Measurements from ENCODE around the gene SOST.

Gene SOST

DNA sequence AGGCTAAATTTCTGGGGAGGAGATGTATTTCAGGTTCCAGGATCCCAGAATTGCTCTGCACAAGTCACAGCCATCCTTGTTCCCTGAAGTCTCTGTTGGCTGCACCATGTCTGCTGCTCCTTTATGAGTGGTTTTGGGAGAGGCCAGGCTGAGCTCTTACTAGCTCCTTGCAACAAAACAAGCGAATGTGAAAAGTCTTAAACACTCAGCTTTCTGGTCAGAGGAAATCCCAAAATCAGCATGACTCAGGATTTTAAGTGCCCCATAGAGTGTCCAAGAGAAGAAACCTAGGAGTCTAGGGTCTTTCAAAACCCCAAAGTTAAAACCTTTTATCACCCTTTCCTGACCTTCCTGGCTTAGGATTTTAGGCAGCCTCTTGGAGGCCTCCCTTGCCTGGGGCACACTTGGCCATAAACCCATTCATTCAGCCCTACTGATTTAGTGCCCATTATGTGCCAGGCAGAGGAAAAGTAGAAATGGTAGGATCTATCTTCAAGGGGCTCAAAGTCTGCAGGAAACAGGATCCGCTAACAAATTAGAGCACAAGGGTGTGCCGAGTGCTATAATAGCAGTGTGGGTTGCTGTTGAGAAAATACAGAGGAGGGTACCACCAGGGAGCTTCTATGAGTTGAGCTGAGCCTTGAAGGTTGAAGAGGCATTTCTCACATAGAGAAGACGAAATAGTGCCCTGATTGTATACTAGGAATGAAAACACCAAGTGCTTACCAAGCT is 36.9 kb downstream of the SOST start:
- Histone ChIP-seq H3K4me2 (ENCODE audit: low read length) (no peak overlapping the region), H3K4me3 (ENCODE audit: low read depth, low read length) (no peak overlapping the region), H3K79me2 (no peaks in the 10 kb centered on the region), H3K27ac (no peak overlapping the region), H3K36me3 (ENCODE audit: control insufficient read depth, insufficient read depth, low read length) (no peaks in the 10 kb centered on the region), H2AFZ (no peak overlapping the region), H3K4me1 (no peaks in the 10 kb centered on the region), H3K9me3 (ENCODE audit: control insufficient read depth, low read length) (no peaks in the 10 kb centered on the region), H3K27me3 (ENCODE audit: control insufficient read depth, insufficient read depth, low read length) (no peaks in the 10 kb centered on the region), H3K9ac (no peak overlapping the region)
- TF ChIP-seq, protein P1, sequence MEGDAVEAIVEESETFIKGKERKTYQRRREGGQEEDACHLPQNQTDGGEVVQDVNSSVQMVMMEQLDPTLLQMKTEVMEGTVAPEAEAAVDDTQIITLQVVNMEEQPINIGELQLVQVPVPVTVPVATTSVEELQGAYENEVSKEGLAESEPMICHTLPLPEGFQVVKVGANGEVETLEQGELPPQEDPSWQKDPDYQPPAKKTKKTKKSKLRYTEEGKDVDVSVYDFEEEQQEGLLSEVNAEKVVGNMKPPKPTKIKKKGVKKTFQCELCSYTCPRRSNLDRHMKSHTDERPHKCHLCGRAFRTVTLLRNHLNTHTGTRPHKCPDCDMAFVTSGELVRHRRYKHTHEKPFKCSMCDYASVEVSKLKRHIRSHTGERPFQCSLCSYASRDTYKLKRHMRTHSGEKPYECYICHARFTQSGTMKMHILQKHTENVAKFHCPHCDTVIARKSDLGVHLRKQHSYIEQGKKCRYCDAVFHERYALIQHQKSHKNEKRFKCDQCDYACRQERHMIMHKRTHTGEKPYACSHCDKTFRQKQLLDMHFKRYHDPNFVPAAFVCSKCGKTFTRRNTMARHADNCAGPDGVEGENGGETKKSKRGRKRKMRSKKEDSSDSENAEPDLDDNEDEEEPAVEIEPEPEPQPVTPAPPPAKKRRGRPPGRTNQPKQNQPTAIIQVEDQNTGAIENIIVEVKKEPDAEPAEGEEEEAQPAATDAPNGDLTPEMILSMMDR (IDR thresholded peaks at IDR 0.05) = no peak

DNA sequence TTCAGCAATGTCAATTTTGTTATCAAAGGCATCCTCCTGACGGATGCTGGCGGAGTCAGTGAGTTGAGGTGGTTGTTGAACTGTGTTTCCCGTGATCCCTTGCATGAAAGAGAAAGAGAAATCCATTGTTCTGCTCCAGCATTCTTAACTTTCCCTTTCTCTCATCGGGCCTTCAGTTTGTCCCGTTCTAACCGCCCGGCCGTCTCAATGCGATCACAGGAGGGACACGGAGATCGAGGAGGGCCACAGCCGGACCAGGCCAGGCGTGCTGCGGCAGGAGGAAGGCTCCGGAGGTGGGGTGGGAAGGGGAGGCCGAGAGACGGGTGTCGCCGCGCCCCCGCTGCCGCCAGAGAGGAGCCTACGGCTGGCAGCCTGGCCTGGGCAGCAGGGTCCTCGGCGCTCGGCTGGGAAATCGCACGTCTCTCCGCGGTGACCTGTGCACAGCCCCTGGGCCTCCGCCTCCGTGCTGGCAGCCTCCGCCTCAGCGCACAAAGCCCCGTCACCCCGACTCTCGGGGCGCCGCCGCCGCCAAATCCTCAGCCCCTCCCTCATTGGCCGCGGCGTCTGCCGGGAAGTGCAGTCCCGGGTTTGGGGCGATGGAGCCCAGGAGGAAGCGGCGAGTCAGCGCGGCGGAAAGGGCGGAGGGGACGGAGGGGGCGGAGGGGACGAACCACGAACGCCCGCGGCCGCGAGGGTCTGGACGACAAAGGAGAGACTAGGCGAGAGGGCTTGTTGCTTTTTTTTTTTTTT is 38.1 kb downstream of the SOST start:
- Histone ChIP-seq H3K27me3 (ENCODE audit: control insufficient read depth, insufficient read depth, low read length) (no peaks in the 10 kb centered on the region), H3K27ac (peak overlapping the region; percentile 77), H3K4me1 (no peaks in the 10 kb centered on the region), H3K4me3 (ENCODE audit: low read depth, low read length) (peak overlapping the region; percentile 70), H3K79me2 (no peaks in the 10 kb centered on the region), H2AFZ (peak overlapping the region; percentile 98), H3K9me3 (ENCODE audit: control insufficient read depth, low read length) (no peaks in the 10 kb centered on the region), H3K36me3 (ENCODE audit: control insufficient read depth, insufficient read depth, low read length) (no peaks in the 10 kb centered on the region), H3K4me2 (ENCODE audit: low read length) (peak overlapping the region; percentile 79), H3K9ac (peak overlapping the region; percentile 69)
- TF ChIP-seq, protein P1 (IDR thresholded peaks at IDR 0.05) = no peak

DNA sequence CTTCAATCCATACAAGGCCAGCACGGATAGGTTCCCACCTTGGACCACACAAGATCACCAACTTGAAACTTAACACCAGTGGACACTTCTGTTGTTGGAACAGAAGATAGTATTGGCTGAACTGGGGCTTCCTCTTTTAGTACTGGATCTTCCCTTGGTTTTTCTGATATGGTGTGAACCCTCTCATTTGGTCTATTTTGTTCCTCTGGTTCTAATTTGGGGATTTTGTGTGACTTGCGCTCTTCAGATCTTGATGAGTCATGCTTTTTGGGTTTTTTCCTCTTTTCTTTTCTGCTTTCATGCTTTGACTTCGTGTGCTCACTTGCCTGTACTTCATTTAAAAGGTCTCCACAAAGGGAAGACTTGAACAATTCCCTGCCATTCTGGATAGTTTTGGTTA is 39.0 kb downstream of the SOST start:
- no peaks in the 10 kb centered on the region for H3K36me3 ChIP-seq (ENCODE audit: control insufficient read depth, insufficient read depth, low read length)
- no peak overlapping the region for H3K4me3 ChIP-seq (ENCODE audit: low read depth, low read length)
- H3K4me2 ChIP-seq (ENCODE audit: low read length) = no peak overlapping the region
- H3K4me1 ChIP-seq = no peaks in the 10 kb centered on the region
- no peaks in the 10 kb centered on the region for H3K79me2 ChIP-seq
- peak overlapping the region; percentile 98 for H2AFZ ChIP-seq
- H3K27me3 ChIP-seq (ENCODE audit: control insufficient read depth, insufficient read depth, low read length) = no peaks in the 10 kb centered on the region
- no peak overlapping the region for H3K27ac ChIP-seq
- TF ChIP-seq, protein P1 (IDR thresholded peaks at IDR 0.05) = no peak
- H3K9ac ChIP-seq = no peak overlapping the region
- no peaks in the 10 kb centered on the region for H3K9me3 ChIP-seq (ENCODE audit: control insufficient read depth, low read length)

DNA sequence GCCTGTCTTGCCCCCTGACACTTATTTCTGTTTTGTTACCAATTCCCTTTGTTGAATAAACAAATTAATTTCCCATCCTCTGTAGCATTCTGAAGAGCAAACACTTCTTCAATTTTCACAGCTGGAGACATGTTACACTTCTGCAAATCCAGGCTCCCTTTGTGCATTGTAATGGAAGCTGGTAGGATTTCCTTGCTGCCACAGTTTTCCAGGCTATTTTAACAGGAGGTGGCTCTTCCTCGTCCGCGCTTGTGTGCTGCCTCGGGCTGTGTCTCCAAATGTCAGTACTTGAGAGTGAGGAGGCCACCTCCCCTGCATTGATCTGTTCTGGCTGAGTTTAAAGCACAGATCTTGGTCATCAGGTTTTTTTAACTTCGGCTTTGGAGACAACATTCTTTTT is 40.0 kb downstream of the SOST start:
- Histone ChIP-seq H3K27me3 (ENCODE audit: control insufficient read depth, insufficient read depth, low read length) (no peaks in the 10 kb centered on the region), H3K4me1 (no peaks in the 10 kb centered on the region), H3K4me3 (ENCODE audit: low read depth, low read length) (no peak overlapping the region), H3K36me3 (ENCODE audit: control insufficient read depth, insufficient read depth, low read length) (no peaks in the 10 kb centered on the region), H3K9me3 (ENCODE audit: control insufficient read depth, low read length) (no peaks in the 10 kb centered on the region), H3K79me2 (no peaks in the 10 kb centered on the region), H2AFZ (peak overlapping the region; percentile 29), H3K9ac (no peak overlapping the region), H3K4me2 (ENCODE audit: low read length) (no peak overlapping the region), H3K27ac (no peak overlapping the region)
- TF ChIP-seq, protein P1 (IDR thresholded peaks at IDR 0.05) = no peak

All from parathyroid adenoma (tissue), 2 donors.